ENCODE results near the gene DLG2.

The DLG2 gene

DNA sequence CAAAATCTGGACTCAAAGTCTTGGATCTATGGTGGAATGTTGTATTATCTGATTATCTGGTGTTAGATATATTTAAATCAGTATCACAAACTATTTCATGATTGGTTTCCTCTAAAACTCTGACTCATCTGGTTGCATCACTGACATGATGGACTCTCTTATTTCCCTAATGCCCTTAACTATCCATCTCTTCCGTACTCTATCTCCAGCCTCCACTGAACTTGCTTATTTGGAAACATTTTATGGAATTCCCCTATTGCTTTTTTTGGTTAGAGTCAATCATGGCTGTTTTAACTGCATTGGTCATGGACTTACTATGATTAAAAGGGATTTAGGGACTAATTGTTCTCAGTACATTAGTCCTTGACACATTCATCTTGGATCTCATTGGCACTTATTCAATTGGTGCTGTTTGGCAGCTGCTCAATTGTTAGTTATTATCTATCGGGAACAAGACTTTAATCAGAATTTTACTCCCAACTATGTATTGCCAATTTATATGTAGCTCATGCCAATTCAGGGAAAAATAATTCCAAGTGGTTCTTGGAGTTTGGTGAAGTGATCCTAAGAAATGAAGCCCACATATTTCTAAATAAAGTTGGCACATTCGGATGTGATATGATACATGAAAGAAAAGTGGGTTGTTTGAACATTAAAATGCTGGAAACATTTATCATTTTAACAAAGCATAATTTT is 1399.0 kb downstream of the DLG2 start:
- DNase-seq (ENCODE audit: low spot score) = no peak
- no peak overlapping the region for H3K27ac ChIP-seq
- ChIA-PET CTCF (no interaction called here), POLR2A (ENCODE audit: low non-redundant PET) (no interaction called here)
- TF ChIP-seq CTCF (conservative IDR thresholded peaks at IDR 0.05; ENCODE audit: low read depth) = no peak

- no peak overlapping the region for H3K27ac ChIP-seq
- TF ChIP-seq CTCF (conservative IDR thresholded peaks at IDR 0.05; ENCODE audit: low read depth) = no peak
- no peak for DNase-seq (ENCODE audit: low spot score)
- CTCF ChIA-PET = no interaction called here
- POLR2A ChIA-PET (ENCODE audit: low non-redundant PET) = no interaction called here
Observed at GRCh38 chr11:84224042-84224441, 1403.1 kb downstream of the DLG2 start.

GRCh38 chr11:84218318-84218717 is 1408.8 kb downstream of the DLG2 start:
- TF ChIP-seq CTCF (conservative IDR thresholded peaks at IDR 0.05; ENCODE audit: low read depth) = no peak
- no peak overlapping the region for H3K27ac ChIP-seq
- ChIA-PET CTCF (no interaction called here), POLR2A (ENCODE audit: low non-redundant PET) (no interaction called here)
- no peak for DNase-seq (ENCODE audit: low spot score)

GRCh38 chr11:84215672-84216071 is 1411.5 kb downstream of the DLG2 start:
- H3K27ac ChIP-seq = no peak overlapping the region
- ChIA-PET POLR2A (ENCODE audit: low non-redundant PET) (no interaction called here), CTCF (no interaction called here)
- TF ChIP-seq CTCF (conservative IDR thresholded peaks at IDR 0.05; ENCODE audit: low read depth) = no peak
- DNase-seq (ENCODE audit: low spot score) = no peak

- ChIA-PET CTCF (no interaction called here), POLR2A (ENCODE audit: low non-redundant PET) (no interaction called here)
- H3K27ac ChIP-seq = no peak overlapping the region
- no peak for TF ChIP-seq CTCF (conservative IDR thresholded peaks at IDR 0.05; ENCODE audit: low read depth)
- no peak for DNase-seq (ENCODE audit: low spot score)
Observed at GRCh38 chr11:84214557-84214956, 1412.6 kb downstream of the DLG2 start.

DNA sequence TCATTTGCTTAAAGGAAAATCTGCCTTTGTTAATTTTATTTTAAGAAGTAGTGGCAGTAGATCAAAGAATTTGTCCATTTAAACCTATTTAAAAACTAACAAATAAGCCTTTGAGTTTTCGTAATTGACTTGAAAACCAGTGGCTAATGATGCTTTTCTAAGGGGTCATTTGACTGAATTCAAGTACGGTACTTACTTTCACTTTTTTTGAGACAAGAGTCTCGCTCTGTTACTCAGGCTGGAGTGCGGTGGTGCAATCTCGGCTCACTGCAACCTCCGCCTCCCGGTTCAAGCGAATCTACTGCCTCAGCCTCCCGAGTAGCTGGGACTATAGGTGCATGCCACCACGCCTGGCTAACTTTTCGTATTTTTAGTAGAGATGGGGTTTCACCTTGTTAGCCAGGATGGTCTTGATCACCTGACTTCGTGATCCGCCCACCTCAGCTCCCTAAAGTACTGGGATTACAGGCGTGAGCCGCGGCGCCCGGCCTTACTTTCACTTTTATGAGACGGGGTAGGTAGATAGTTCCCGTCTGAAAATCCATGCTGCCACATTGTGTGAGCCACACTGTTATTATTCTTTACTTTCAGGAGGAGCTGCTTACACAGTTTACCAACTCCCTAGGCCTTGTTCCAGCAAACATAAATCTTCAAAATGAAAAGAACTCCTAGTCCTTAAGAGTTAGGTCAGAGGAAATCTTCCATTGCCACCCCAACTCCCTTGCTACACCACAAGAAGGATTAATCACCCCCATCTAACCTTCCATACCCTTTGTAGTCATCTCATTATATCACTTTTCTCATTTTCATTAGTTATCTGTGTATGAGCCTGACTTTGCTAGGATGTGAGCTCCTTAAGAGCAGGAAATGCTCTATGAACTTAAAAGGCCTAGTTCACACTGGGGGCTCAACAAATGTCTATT is 1414.4 kb downstream of the DLG2 start:
- CTCF ChIA-PET = interaction anchor here (0.5 kb wide), 1 partner anchor 101 kb away, joined by 4 read pairs; no protein-coding TSS in a partner anchor
- H3K27ac ChIP-seq = no peak overlapping the region

More for the DNA sequence above, 1414.4 kb downstream of the DLG2 start:
- POLR2A ChIA-PET (ENCODE audit: low non-redundant PET) = no interaction called here
- no peak for TF ChIP-seq CTCF (conservative IDR thresholded peaks at IDR 0.05; ENCODE audit: low read depth)
- no peak for DNase-seq (ENCODE audit: low spot score)
